Gastrocnemius medialis (tissue), 4 donors: ENCODE data around the gene TGFBR3L.

Source experiments
- CTCF ChIP-seq, 5 experiments: fragments of 450-650 bp in 3 of 5; fragments of 200-600 bp in 2 of 5; sonication (generic) in 2 of 5; IDR thresholded peaks in 4 of 5; conservative IDR thresholded peaks in 1 of 5; 1 replicate in 4 of 5; 2 replicates in 1 of 5; pipeline ENCODE4 v1.5.1; 2016 to 2019; ENCODE audit warnings: antibody characterized with exemption in 5 of 5, mild to moderate bottlenecking in 3 of 5, moderate library complexity in 3 of 5
- POLR2A ChIP-seq, 2 donors: fragments of 450-650 bp; IDR thresholded peaks; one replicate each; pipeline ENCODE4 v1.6.1; 2017; ENCODE audit warnings: antibody characterized with exemption in 2 of 2, mild to moderate bottlenecking in 2 of 2, moderate library complexity in 2 of 2

- no peak for TF ChIP-seq POLR2A (IDR thresholded peaks at IDR 0.05)
- TF ChIP-seq CTCF (IDR thresholded peaks at IDR 0.05 in 4 of 5, conservative IDR thresholded peaks at IDR 0.05 in 1 of 5) = no peak
Observed at GRCh38 chr19:7877249-7877836, 37.3 kb upstream of the TGFBR3L start.
